ENCODE measurements around the gene NDOR1.

Gene NDOR1

GRCh38 chr9:137214620-137215019 lies 9.1 kb downstream of the NDOR1 start:
- no peak overlapping the region for H3K4me3 Mint-ChIP-seq
- peaks cover 8% of the 10 kb centered on the region for H3K36me3 Mint-ChIP-seq (ENCODE audit: low read depth)
- DNase-seq (no peak), ATAC-seq (no peak)
- H3K27ac Mint-ChIP-seq: no peak overlapping the region
- no peaks in the 10 kb centered on the region for H3K9me3 Mint-ChIP-seq
- no peaks in the 10 kb centered on the region for H3K4me1 Mint-ChIP-seq
- H3K27me3 Mint-ChIP-seq: no peaks in the 10 kb centered on the region

- ATAC-seq (no peak), DNase-seq (no peak)
- Mint-ChIP-seq H3K27me3 (no peaks in the 10 kb centered on the region), H3K36me3 (ENCODE audit: low read depth) (peaks cover 5% of the 10 kb centered on the region), H3K9me3 (no peaks in the 10 kb centered on the region), H3K4me1 (no peaks in the 10 kb centered on the region), H3K4me3 (no peak overlapping the region), H3K27ac (no peak overlapping the region)
Observed at GRCh38 chr9:137215196-137215986, 9.9 kb downstream of the NDOR1 start.

GRCh38 chr9:137216188-137216965 lies 10.9 kb downstream of the NDOR1 start:
- peaks cover 3% of the 10 kb centered on the region for H3K36me3 Mint-ChIP-seq (ENCODE audit: low read depth)
- H3K4me1 Mint-ChIP-seq: no peaks in the 10 kb centered on the region
- ATAC-seq (no peak), DNase-seq (no peak)
- H3K9me3 Mint-ChIP-seq: no peaks in the 10 kb centered on the region
- H3K4me3 Mint-ChIP-seq: no peak overlapping the region
- H3K27ac Mint-ChIP-seq: no peak overlapping the region
- H3K27me3 Mint-ChIP-seq: no peaks in the 10 kb centered on the region

GRCh38 chr9:137217276-137218211 lies 12.0 kb downstream of the NDOR1 start:
- Mint-ChIP-seq H3K27ac (no peak overlapping the region), H3K4me3 (no peak overlapping the region), H3K4me1 (no peaks in the 10 kb centered on the region), H3K36me3 (ENCODE audit: low read depth) (peaks cover 3% of the 10 kb centered on the region), H3K27me3 (no peaks in the 10 kb centered on the region), H3K9me3 (no peaks in the 10 kb centered on the region)
- no peak for ATAC-seq
- DNase-seq: no peak

- Mint-ChIP-seq H3K4me3 (no peak overlapping the region), H3K27ac (no peak overlapping the region), H3K27me3 (no peaks in the 10 kb centered on the region), H3K9me3 (no peaks in the 10 kb centered on the region), H3K36me3 (ENCODE audit: low read depth) (no peaks in the 10 kb centered on the region), H3K4me1 (peaks cover 4% of the 10 kb centered on the region)
- ATAC-seq (no peak), DNase-seq (no peak)
Observed at GRCh38 chr9:137218212-137218753, 12.8 kb downstream of the NDOR1 start.

GRCh38 chr9:137218754-137219271 lies 13.3 kb downstream of the NDOR1 start:
- Mint-ChIP-seq H3K4me3 (no peak overlapping the region), H3K27me3 (no peaks in the 10 kb centered on the region), H3K4me1 (peaks cover 4% of the 10 kb centered on the region), H3K9me3 (no peaks in the 10 kb centered on the region), H3K27ac (no peak overlapping the region), H3K36me3 (ENCODE audit: low read depth) (no peaks in the 10 kb centered on the region)
- ATAC-seq (no peak), DNase-seq (no peak)

- Mint-ChIP-seq H3K27ac (no peak overlapping the region), H3K4me3 (no peak overlapping the region), H3K4me1 (peaks cover 8% of the 10 kb centered on the region)
Observed at GRCh38 chr9:137219757-137220316, 14.3 kb downstream of the NDOR1 start.

GRCh38 chr9:137220317-137221094 lies 15.0 kb downstream of the NDOR1 start:
- DNase-seq (no peak), ATAC-seq (no peak)
- Mint-ChIP-seq H3K36me3 (ENCODE audit: low read depth) (no peaks in the 10 kb centered on the region), H3K9me3 (no peaks in the 10 kb centered on the region), H3K4me1 (peaks cover 12% of the 10 kb centered on the region), H3K27ac (no peak overlapping the region), H3K27me3 (no peaks in the 10 kb centered on the region), H3K4me3 (peak overlapping the region; percentile 17)

More at GRCh38 chr9:137219757-137220316, 14.3 kb downstream of the NDOR1 start:
- DNase-seq (no peak), ATAC-seq (no peak)
- Mint-ChIP-seq H3K36me3 (ENCODE audit: low read depth) (no peaks in the 10 kb centered on the region), H3K9me3 (no peaks in the 10 kb centered on the region), H3K27me3 (no peaks in the 10 kb centered on the region)

GRCh38 chr9:137221095-137221505 lies 15.6 kb downstream of the NDOR1 start:
- no peaks in the 10 kb centered on the region for H3K9me3 Mint-ChIP-seq
- no peak overlapping the region for H3K27ac Mint-ChIP-seq

GRCh38 chr9:137221506-137222111 lies 16.1 kb downstream of the NDOR1 start:
- Mint-ChIP-seq H3K4me3 (no peak overlapping the region), H3K36me3 (ENCODE audit: low read depth) (no peaks in the 10 kb centered on the region), H3K27me3 (no peaks in the 10 kb centered on the region), H3K4me1 (peaks cover 12% of the 10 kb centered on the region), H3K9me3 (no peaks in the 10 kb centered on the region), H3K27ac (no peak overlapping the region)
- DNase-seq: no peak
- no peak for ATAC-seq

More at GRCh38 chr9:137221095-137221505, 15.6 kb downstream of the NDOR1 start:
- H3K36me3 Mint-ChIP-seq (ENCODE audit: low read depth): no peaks in the 10 kb centered on the region
- no peak for DNase-seq
- peaks cover 12% of the 10 kb centered on the region for H3K4me1 Mint-ChIP-seq
- H3K4me3 Mint-ChIP-seq: peak overlapping the region; percentile 17
- no peaks in the 10 kb centered on the region for H3K27me3 Mint-ChIP-seq
- no peak for ATAC-seq

GRCh38 chr9:137222190-137223077 lies 16.9 kb downstream of the NDOR1 start, which contains the start of gene RNF208:
Gene RNF208, minus strand, starts transcription at chr9:137222240. Its CDS starts 1,028 bp downstream, at chr9:137221212.
- Mint-ChIP-seq H3K4me3 (peak within 1 kb of the TSS; percentile 76), H3K36me3 (ENCODE audit: low read depth) (no peaks in the 10 kb centered on the region), H3K4me1 (peaks cover 12% of the 10 kb centered on the region), H3K27me3 (no peaks in the 10 kb centered on the region), H3K27ac (peak within 1 kb of the TSS; percentile 60), H3K9me3 (no peaks in the 10 kb centered on the region)
- DNase-seq: no peak
- ATAC-seq: no peak
